ENCODE data around the gene GALNT9.

The GALNT9 gene

GRCh38 chr12:132344181-132344580 lies 14.8 kb upstream of the GALNT9 start:
- no peak for DNase-seq (ENCODE audit: low read depth, low spot score)

GRCh38 chr12:132343294-132344004 lies 14.1 kb upstream of the GALNT9 start:
- DNase-seq (ENCODE audit: low read depth, low spot score), result no peak

GRCh38 chr12:132342251-132343227 lies 13.2 kb upstream of the GALNT9 start:
- peak; percentile 49 for DNase-seq (ENCODE audit: low read depth, low spot score)

GRCh38 chr12:132341318-132342050 lies 12.1 kb upstream of the GALNT9 start:
- DNase-seq (ENCODE audit: low read depth, low spot score), result no peak

- DNase-seq (ENCODE audit: low read depth, low spot score), result no peak
Observed at GRCh38 chr12:132340266-132341035, 11.1 kb upstream of the GALNT9 start.

GRCh38 chr12:132339856-132340255 lies 10.5 kb upstream of the GALNT9 start:
- DNase-seq (ENCODE audit: low read depth, low spot score), result no peak

GRCh38 chr12:132338781-132339180 lies 9.4 kb upstream of the GALNT9 start:
- no peak for DNase-seq (ENCODE audit: low read depth, low spot score)

- no peak for DNase-seq (ENCODE audit: low read depth, low spot score)
Observed at GRCh38 chr12:132338311-132338710, 8.9 kb upstream of the GALNT9 start.

- no peak for DNase-seq (ENCODE audit: low read depth, low spot score)
Observed at GRCh38 chr12:132337557-132337956, 8.2 kb upstream of the GALNT9 start.

- no peak for DNase-seq (ENCODE audit: low read depth, low spot score)
Observed at GRCh38 chr12:132336451-132337413, 7.3 kb upstream of the GALNT9 start.

- no peak for DNase-seq (ENCODE audit: low read depth, low spot score)
Observed at GRCh38 chr12:132335179-132335756, 5.9 kb upstream of the GALNT9 start.

GRCh38 chr12:132333766-132334165 lies 4.4 kb upstream of the GALNT9 start:
- no peak for DNase-seq (ENCODE audit: low read depth, low spot score)

GRCh38 chr12:132333273-132333672 lies 3.9 kb upstream of the GALNT9 start:
- DNase-seq (ENCODE audit: low read depth, low spot score), result no peak

- DNase-seq (ENCODE audit: low read depth, low spot score), result no peak
Observed at GRCh38 chr12:132330549-132330881, 1.1 kb upstream of the GALNT9 start.

- DNase-seq (ENCODE audit: low read depth, low spot score), result no peak
Observed at GRCh38 chr12:132329720-132330548, 545 bp upstream of the GALNT9 start.

- no peak for DNase-seq (ENCODE audit: low read depth, low spot score)
Observed at GRCh38 chr12:132328282-132329029, 933 bp downstream of the GALNT9 start.

- DNase-seq (ENCODE audit: low read depth, low spot score), result no peak
Observed at GRCh38 chr12:132327336-132328171, 1.8 kb downstream of the GALNT9 start.
